GM19193 (cell line): ENCODE data around the gene LANCL2.

ENCODE experiments used
- POLR2A ChIP-seq: IDR thresholded peaks from 4 replicates; pipeline ENCODE4 v1.6.1; 2011; ENCODE audit not compliant: insufficient read depth, insufficient read length; ENCODE audit errors: extremely low read depth

LANCL2 gene

DNA sequence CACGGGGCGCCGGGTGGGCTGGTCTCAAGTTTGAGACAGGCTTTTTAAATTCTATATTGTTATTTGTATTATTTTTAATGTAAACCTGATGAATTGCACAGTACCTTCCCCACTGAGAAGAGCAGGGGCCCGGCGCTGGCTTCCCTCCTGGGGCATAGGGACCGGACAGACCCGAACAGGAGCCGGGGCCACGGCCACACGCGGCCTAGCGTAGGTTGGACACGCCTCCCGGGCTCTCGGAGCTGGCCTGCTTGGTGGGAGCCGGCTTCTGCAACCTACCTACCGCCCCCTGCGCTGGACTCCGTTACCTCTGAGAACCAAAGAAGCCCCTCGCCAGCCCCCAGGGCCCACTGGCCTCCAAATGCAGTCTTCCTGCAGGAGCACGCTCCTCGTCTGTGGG is 19.8 kb upstream of the LANCL2 start:
- TF ChIP-seq POLR2A = no peak

- TF ChIP-seq POLR2A = no peak
Measured at GRCh38 chr7:55348502-55348901, 16.6 kb upstream of the LANCL2 start.

GRCh38 chr7:55349121-55349520 is 16.0 kb upstream of the LANCL2 start:
- TF ChIP-seq POLR2A = no peak

DNA sequence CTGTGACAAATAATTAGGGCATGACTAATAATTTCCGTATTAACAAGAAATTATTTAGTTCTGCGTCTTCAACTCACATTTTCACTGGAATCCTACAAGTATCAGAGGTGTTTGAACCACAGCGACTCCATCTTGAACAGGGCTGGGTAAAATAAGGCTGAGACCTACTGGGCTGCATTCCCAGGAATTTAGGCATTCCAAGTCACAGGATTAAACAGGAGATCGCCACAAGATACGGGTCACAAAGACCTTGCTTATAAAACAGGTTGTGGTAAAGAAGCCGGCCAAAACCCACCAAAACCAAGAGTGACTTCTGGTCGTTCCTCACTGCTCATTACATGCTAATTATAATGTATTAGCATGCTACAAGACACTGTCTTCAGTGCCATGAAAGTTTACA is 14.9 kb upstream of the LANCL2 start:
- TF ChIP-seq POLR2A = no peak

- TF ChIP-seq POLR2A = no peak
Measured at GRCh38 chr7:55351263-55351662, 13.9 kb upstream of the LANCL2 start.

- no peak for TF ChIP-seq POLR2A
Measured at GRCh38 chr7:55360486-55360885, 4.7 kb upstream of the LANCL2 start.

DNA sequence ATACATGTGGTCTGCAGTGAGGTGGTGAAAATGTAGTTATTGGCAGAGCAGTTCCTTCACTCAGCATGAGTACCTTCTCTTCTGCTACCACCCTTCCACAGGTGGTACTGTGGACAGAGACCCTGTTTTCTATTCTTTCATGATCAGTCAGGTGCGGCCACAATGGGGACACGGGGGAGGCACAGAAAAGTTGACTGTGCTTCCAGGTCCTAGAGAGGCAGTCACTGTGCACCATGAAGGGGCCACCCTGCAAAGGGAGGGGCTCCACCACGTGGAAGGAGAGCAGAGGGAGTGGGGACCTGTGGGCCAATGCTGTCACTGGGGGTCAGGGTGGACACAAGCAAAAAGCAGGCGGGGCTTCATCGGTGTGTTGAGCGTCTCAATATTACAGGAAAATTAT is 3.6 kb upstream of the LANCL2 start:
- no peak for TF ChIP-seq POLR2A

DNA sequence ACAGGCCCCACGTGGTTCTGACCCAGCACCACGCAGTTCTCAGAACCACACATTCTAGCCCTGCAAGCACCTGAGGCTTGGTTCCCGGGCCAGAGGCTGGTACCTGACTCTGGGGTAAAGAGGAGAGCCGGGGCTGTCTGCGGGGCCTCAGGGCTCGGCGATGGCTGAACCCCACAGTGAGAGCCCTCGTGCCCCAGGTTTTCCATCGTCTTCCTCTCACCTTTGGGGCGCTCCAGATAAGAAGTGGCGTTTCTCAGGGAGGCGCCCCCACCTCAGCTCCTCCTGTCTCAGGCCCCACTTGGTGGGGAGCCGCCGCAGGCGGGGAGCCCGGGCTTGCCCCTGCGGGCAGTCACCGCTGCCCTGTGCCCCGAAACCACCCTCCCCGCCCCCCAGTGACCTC is 2.2 kb upstream of the LANCL2 start:
- no peak for TF ChIP-seq POLR2A

- no peak for TF ChIP-seq POLR2A
Measured at GRCh38 chr7:55363386-55364170, 1.6 kb upstream of the LANCL2 start.

GRCh38 chr7:55365675-55366460 is 731 bp downstream of the LANCL2 start:
- peak; percentile 75 for TF ChIP-seq POLR2A

DNA sequence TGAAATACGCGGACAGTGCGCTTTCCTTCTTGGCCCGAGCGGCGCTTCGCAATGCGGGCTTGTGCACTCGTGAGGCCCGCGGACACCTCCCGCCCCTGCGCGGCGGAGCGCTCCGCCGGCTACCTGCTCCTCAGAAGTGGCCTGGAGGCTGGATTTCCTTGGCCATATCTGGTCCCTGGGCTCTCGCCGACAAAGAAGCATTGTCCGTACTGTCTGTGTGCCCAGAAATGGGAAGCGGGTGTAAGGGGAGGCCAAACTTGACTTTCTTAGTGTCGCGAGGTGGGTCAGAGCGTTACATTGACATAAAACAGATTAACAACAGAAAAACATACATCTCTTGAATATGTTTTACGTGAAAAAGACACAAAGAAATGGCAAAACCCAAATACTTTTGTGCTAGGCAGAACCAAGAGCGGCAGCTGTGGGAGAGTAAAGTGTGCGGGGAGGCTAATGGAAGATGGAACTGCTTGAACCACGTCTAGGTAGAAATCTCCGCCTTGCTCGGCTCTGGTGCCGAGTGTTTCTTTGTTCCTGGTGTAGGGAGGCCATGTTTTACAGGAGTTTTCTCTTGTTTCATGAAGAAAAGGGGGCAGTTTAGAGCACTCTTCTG is 1.4 kb downstream of the LANCL2 start:
- TF ChIP-seq POLR2A = no peak

DNA sequence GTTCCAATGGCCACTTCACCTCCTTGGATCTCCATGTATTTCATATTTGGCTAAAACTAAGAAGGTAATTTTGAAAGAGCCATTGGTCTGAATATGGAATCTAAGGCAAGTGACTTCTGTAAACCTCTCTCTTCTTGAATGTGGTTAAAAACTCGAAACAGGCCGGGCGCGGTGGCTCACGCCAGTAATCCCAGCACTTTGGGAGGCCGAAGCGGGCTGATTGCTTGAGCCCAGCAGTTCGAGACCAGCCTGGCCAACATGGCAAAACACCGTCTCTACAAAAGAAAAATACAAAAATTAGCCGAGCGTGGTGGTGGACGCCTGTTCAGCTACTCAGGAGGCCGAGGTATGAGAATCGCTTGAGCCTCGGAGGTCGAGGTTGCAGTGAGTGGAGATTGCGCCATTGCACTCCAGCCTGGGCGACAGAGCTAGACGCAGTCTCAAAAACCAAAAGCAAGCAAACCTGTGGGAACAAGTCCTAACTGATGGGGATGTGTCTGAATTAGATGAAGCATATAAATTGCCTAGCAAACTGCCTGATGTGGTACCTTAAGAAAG is 2.2 kb downstream of the LANCL2 start:
- TF ChIP-seq POLR2A = no peak

DNA sequence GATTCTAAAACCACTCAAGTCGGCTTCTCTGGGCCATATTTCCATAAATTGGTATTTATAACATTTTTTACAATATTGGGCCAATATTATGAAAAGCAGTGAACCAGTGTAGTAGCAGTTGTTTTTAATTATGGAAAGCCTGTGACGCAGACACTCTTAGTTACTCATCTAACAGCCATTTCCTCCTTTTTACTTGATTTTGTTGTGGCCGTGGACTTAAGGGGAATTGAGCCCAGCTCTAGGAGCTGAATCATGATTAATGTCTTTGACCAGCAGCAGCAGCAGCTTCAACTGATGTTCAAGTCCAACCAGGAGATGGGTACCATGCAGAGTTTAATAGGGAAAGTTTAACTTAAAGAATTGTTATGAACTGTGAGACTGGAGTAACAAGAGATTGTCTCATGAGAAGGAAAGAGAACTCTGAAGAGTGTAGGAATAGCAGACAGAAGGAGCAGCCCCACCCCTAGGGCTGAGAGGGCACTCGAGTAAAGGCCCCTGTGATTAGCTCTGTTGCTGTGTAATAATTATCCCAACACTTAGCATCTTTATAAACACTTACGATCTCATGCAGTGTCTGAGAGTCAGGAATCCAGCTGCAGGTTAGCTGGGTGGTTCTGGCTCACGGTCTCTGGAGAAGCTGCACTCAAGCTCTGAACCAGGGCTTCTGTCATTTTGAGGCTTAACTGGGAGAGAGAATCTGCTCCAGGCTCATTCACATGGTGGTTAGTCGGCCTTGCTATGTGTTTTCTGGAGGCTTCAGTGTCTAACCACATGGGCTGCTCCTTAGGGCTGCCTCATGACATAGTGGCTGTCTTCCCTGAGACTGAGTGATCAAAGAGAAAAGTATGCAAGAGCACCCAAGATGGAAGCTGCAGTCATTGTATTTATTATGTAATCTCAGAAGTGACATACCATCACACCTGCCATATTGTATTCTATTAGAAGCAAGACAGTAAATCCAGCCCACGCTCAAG is 4.6 kb downstream of the LANCL2 start:
- no peak for TF ChIP-seq POLR2A

- TF ChIP-seq POLR2A = no peak
Measured at GRCh38 chr7:55374213-55374612, 9.1 kb downstream of the LANCL2 start.
